RKO (cell line): ENCODE measurements around the gene DAPK1.
A peak's percentile ranks its signal among the peaks of the same experiment; 100 is the strongest.
"Not testable (repeated sequence)": the region's sequence is repeated elsewhere in the genome, so short reads cannot be mapped to it uniquely, and the experiment has no call there.

ENCODE experiments used
- DNase-seq: peaks from one replicate; pipeline ENCODE4 v3.0.0-alpha.2; 2016; ENCODE audit warnings: low spot score

Gene DAPK1

DNA sequence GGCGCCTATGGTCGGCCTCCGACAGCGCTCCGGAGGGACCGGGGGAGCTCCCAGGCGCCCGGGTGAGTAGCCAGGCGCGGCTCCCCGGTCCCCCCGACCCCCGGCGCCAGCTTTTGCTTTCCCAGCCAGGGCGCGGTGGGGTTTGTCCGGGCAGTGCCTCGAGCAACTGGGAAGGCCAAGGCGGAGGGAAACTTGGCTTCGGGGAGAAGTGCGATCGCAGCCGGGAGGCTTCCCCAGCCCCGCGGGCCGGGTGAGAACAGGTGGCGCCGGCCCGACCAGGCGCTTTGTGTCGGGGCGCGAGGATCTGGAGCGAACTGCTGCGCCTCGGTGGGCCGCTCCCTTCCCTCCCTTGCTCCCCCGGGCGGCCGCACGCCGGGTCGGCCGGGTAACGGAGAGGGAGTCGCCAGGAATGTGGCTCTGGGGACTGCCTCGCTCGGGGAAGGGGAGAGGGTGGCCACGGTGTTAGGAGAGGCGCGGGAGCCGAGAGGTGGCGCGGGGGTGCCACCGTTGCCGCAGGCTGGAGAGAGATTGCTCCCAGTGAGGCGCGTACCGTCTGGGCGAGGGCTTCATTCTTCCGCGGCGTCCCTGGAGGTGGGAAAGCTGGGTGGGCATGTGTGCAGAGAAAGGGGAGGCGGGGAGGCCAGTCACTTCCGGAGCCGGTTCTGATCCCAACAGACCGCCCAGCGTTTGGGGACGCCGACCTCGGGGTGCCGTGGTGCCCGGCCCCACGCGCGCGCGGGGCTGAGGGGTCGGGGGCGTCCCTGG lies 561 bp downstream of the DAPK1 start:
- DNase-seq = peak; percentile 51

DNA sequence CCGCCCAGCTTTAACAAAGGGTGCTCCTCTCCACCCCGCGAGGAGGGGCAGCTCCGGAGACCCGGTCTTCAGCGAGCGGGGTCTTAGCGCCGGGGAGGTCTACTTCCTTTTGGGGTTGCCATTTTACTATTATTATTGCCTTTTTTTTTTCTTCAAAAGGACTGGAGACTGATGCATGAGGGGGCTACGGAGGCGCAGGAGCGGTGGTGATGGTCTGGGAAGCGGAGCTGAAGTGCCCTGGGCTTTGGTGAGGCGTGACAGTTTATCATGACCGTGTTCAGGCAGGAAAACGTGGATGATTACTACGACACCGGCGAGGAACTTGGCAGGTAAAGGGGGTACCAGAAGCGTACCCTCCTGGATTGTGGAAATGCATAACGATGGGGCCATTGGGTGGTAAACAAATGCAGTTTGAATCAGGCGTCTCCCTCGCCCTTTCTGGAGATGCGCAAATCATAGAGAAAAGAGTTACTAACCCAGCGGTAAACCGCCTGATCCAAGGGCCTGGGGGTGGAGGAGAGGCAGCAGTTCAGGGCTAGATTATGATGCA lies 1.2 kb downstream of the DAPK1 start:
- peak; percentile 41 for DNase-seq

DNA sequence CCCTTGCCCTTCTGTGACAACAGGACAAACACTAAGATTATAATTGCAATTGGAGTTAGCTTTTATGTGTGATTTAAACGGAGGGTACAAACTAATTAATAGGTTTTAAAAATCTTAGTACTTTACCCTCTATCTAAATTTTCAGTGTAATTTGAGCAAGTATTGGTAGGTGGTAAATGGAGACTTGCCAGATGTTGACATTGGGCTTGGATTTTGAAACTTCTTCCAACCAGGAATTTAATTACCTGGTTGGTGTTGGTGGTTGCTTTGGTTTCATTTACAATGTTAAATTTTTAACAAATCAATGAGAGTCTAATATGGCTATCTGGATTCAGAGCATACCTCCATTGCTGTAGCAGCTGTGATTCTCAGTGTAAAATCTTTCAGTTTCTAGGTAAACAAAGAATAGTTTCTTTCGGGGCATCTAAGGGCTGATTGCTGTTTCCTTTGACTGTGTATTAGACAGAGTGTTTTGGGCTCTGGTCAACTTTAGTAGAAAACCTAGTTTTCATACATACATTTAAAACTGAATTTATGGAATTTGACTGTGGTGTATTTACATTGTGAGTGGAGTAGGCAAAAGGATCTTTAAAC lies 1.9 kb downstream of the DAPK1 start:
- no peak for DNase-seq

DNA sequence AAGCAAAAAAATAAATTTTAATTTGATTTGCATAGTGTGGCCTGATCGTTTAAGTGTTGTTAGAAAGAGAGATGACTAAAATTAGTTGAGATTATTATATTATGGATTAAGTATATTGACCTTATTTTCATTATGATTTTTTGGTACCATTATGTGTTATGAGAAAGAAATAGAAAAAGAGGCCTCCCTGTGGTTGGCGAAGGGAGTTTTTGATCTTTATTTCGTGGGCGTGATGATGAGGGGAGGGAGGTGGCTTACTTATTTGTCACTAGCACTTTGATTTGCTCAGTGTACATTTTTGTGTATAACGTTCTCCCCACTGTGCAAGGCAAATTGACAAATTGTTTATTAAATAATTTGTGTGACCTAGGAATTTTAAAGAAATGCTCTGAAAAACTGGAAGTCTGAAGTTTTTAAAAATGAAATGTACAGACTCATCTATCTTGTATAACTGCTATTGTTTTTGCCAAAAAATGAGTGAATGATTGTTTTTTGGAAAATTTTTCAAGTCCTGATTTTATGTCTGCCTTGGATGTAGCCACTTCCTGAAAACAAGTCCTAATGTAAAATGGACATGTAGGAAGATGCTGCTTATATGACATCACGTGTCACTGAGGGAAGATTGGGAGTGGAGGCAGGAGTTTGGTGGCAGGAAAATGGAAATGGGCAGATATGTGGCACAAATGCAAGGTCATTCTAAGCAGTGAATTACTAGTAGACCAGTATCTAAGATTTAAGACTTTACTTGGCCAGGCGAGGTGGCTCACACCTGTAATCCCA lies 3.0 kb downstream of the DAPK1 start:
- DNase-seq = peak; percentile 51

DNA sequence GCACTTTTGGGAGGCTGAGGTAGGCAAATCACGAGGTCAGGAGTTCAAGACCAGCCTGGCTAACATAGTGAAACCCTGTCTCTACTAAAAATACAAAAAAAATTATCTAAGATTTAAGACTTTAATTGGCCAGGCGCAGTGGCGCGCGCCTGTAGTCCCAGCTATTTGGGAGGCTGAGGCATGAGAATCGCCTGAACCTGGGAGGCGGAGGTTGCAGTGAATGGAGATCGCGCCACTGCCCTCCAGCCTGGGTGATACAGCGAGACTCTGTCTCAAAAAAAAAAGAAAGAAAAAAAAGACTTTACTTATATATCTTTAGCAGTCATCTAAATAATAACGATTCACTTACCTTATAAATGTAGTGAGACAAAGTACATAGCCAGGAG lies 3.6 kb downstream of the DAPK1 start:
- DNase-seq = not testable (repeated sequence)

DNA sequence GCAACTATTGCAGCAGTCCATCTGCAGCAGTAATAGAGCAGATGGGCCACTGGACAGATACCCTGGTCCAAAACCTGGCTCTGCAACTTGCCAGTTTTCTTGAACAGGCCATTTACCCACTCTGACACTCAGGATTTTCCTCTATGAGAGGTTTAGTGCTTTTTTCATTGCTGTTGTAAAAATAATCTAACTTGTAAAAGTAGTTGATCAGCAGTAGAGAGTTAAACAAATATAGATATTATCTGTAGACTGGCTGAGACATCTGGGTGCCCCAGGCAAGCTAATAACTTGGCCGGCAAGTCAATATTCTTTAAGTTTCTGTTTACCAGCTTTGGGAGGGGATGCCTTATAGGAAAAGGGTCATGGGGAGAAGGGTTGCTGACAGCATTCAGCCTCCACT lies 4.1 kb downstream of the DAPK1 start:
- DNase-seq = no peak

DNA sequence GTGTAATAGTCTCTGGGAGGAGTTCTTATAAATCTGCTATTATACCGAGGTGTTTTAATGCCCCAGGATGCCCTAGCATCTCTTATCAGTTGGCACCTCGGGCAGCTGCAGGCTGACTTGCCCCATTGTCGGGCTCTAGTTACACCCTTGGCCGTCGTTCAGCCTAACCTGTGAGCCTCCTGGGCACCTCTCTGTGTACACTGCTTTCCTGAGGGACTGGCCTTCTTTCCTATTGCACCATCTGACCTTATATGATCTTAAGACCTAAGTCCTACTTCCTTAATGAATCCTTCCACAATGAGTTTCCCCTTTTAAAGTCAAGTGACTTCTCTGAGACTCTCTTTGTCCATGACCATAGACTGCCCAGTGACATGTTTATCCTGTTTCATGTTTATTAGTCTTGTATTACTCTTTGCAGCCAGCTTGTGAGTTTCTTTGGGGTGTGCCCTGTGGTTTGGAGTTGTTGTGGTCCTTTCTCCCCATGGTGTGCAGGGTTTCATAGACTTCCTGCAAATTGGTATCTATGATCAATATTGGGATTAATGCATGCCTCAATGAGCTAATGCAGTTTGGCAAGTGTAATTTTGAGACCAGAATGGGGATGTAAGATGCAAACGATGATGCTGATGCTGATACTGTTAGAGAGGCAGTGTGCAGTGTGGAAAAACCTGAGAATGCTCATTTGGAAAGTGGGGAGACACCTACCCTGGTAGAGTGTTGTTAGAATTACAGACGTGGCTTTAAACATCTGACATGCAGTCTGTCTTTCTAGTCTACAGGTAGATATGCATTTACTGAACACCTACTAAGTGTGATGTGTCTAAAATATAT lies 4.9 kb downstream of the DAPK1 start:
- no peak for DNase-seq

DNA sequence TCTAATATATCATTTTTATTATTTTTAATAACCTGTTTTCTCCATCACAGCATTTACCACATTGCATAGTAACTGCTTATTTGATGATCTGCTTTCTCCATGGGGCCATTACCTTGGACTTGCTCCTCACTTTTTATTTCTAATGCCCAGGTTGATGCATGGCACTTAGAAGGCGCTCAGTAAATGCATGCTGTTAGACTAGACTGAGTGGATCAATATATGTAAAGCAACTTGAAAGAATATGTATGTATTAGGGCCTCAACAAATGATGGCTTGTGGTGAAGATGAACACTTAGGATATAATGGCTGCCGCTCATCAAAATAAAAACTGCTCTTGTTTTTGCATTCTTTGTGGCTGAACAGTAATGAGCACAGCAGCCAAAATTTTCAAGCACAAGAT lies 5.8 kb downstream of the DAPK1 start:
- DNase-seq = no peak

DNA sequence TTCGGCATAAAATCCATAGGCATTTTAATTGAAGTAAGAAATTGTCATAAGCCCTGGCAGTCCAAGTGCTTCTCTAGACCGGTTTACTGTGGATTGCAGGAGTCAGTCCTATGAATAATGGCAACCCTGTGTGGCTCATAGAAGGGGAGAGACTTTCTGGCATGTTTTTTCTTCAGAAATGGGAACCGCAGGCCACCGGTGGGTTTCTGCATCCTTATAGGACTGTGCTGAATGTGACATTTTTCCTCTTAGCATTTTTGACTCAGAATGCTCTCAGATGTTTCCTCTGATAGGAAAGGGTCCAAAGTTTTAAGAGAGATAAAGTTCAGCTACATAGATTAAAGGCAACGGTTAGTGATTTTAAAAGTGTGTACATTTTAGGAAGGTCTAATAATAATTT lies 6.3 kb downstream of the DAPK1 start:
- DNase-seq = no peak

DNA sequence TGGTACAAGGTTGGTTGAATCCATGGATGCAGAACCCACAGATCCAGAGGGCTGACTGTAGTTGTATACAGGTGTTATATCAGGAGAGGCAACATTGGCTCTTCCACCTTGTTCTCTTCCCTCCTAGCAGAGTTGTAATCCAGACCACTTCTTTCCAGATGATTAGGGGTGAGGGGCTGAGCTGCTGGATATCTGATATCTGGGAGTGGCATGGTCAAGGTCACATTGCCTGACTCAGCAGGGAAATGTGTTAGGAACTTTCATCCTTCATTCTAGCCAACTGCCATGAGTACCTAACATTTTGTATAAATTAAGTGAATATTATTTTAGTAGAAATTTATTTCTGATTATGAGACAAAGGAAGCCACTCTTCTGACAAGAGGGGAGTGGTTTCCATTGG lies 7.3 kb downstream of the DAPK1 start:
- DNase-seq = no peak

DNA sequence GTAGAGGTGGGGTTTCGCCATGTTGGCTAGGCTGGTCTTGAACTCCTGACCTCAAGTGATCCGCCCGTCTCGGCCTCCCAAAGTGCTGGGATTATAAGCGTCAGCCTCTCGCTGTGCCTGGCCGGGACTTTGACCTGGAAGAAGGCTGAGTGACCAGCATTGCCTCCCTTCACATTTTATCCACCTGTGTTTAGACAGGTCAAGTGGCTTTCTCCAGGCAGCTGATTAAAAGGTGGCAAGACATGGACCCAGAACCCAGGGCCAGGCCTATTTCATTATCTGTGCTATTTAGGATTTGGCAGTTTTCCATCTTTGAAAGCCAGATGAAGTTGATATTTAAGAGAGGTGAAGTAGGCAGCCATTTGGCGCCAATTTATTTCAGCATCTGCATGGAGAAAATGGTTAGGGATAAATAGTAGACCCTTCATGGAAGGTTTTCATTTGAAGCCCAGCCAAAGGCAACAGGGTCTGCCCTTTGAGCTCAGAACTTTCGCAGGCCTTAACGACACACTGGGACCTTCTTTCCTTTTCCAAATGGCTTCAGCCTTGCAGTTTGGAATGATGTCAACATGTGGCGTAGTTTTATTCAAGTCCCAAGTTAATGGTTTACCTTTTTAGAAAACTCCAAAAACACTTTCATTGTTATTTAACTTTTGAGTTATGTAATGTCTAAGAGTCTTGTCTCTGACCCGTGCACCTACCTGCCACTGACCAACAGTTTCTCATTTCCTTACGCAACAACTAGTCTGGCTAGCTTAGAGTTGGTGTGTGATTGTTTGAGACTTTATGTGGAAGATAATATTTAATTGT lies 8.4 kb downstream of the DAPK1 start:
- no peak for DNase-seq

DNA sequence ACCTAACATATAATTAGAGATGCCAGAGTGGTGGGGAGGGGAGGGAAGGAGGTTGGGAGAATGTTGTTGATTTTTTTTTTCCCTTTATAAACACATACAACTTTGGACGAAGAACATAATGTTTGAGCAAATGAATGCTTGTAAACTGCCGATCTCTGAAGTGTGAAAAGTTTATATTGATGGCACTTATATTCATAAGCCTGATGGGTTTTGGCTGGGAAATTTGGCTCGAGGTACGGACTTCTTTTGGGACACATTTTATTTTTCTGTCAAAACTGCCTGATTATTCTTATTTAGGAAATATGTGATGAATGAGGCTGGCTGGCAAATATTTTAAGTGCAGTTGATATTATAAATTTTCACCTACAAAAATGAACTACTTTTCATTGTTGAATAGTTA lies 9.9 kb downstream of the DAPK1 start:
- no peak for DNase-seq

DNA sequence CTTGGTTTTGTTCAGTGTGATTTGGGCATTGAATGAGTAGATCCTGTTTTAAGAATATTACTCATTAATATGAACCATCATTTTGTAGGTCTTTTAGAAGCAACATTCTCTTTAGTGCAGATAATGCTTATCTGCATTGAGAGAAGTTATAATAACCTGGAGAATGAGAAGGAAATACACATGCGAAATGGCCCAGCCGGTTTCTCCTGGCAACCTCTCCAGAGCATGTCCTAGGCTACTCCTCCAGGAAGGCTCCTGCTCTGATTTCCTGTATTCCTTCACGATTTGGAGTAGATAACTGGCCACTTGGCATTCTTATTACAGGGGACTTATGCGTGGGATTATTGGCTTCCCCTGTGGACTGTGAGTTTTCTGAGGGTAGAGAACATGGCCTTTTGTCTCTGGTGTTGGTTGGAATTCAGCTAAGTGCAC lies 12.6 kb downstream of the DAPK1 start:
- no peak for DNase-seq

DNA sequence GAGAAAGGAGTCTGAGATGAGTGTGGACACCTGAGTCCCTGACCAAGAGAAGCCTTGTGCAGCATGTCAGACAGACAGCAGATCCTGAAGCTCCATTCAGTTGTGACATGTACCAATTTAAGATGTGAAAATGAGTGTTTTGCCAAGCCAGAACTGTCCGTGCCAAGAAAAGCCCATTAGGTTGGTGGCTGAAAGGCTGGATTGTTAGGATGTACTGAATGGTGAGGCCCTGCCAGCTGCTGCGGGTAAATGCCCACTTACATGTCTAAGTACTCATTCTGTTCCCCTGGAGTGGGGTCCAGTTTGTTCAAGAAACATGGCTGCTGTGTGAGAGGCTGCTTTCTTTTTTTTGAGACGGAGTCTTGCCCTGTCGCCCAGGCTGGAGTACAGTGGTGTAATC lies 14.6 kb downstream of the DAPK1 start:
- no peak for DNase-seq

DNA sequence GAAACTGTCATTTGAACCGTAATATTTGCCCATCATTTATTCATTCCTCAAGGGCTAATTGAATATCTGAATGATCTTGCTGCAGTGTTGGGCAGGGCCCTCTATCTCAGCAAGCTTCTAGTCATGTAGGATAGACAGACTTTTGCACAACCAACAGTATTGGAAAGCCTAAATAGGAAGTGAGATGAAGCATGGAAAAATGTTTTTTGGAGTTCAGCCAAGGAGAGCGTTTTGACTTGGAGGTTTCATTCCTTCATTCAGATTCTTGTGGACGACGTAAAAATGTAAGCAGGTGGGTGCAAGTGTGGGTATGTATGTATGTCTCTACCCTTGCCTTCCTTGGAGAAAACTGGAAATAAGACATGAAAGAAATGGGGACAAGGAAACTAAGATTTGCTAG lies 15.5 kb downstream of the DAPK1 start:
- no peak for DNase-seq

DNA sequence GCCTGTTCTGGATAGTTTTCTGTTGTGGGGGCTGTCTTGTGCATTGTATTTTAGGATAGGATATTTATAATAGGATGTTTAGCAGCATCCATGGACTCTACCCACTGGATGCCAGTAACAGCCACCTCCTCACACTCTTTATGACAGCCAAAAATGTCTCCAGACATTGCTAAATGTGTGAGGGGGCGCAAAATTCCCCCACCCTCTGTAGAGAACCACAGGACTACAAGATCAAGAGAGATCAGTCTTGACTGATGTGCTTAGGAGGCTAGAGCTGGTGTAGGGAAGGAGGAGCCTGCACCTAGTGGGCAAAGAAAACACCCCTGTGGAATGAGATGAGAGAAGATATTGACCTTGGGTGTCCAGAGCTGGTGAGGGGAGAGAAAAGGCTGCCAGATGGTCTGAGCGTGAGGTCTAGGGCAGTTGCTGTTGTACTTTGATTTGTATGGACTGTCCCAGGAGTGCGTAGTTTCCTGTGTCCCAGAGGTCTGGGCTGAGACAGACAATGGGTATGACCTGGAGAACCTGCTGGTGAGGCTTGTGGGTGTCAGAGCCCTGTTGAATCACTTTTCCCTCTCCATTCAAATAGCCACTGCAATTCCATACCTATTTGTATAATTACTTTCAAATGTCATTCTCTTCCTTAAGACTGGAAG lies 16.3 kb downstream of the DAPK1 start:
- no peak for DNase-seq

DNA sequence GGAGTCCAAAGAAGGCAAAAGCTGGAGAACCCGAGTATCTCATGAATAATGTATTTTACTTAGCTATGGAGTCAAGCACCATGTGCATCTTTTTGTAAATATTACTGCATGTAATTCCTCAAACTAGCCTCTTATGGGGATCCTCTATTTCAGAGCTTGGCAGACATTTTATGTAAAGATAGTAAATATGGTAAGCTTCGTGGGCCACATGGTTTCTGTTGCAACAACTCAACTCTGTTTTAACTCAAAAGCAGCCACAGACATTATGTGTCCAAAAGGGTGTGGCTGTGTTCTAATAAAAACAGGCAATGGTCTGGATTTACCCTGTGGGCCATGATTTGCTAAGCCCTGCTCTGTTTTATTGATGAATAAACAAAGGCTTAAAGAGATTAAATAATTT lies 17.3 kb downstream of the DAPK1 start:
- DNase-seq = no peak

DNA sequence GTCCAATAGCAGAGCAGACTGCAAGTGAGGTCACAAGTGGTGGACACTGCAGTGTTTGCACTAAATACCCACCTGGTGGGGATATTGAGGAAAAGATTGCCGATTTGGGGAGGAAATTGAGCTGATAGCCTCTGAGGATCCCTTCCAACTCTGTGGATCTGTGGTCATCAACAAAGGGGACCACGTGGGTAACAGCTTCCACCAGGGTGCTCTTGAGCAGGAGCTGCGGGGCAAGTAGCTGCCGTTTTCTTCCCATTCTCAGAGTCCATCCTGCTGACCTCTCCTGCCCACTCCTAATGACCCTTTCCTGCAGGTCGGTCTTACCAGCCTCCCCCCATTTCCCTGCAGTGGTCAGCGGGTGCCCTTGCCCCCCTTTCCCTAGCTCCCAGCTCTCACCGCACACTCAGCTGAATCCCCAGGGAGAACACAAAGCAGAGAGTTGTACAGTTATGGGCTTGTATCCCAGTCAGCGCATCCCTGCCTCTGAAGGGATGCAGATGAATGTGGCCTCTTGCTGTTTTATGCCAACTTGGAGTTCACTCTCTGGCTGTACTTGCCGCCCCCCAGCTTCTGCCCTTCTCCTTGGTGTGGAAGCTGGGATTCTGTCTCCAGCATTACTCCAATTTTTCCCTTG lies 18.0 kb downstream of the DAPK1 start:
- DNase-seq = no peak

DNA sequence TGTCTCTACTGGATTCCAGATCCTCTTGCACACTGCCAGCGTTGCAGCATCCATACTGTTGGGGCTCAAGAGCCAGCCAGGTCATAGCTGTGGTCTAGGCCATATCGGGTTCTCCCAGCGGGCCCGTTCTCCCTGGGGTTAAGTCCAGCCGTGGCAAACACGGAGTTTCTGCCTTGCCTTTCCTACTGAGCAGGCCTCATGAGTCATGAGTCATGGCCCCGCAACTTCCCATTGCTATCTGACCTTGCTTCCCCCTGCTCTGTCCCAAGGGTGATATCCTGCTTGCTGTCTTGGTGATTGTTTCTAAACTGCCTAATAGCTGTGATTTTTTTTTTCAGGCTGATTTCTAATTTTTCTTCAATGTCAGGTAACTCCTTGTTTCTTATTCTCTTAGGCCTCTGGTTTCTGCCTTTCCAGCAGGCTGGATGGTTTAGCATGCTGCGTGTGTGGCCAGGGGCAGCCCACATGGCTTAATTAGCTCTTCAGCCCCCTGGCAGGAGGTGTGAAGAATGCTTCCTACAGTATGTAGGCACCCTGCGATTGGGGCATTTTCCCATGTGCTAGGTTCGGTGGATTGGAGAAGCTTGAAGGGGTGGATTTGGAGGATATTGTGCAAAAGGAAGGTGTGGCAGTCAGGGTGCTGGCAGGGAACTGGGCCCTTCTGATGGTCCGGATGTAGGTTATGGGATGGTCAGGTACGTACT lies 18.7 kb downstream of the DAPK1 start:
- DNase-seq = no peak

DNA sequence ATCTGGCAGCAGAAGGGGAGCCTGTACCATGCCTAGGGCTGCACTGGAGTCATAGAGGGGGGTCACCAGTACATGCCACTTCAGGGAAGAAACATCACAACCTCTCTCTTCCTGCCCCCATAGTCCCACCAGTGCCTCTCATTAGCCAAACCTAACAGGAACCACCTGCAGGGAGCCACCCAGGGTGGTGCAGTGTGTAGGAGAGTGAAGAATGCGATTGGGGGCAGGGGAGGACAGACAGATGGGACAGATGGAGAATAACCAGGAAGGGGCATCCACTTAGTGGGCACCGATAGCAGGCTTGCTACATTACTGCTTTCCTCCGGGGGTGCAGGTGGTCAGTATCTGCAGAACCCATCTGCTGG lies 19.2 kb downstream of the DAPK1 start:
- no peak for DNase-seq
